Measurements from ENCODE around the gene NUSAP1. TPM values are rescaled to one million over a fixed set of nuclear protein-coding genes. Genes with fewer than 3 reads are reported as not detected.
"Not testable (repeated sequence)": the region's sequence is repeated elsewhere in the genome, so short reads cannot be mapped to it uniquely, and the experiment has no call there.

Gene NUSAP1
- total RNA-seq, 4 donors from 2014 or later, result 0.74 to 11.8 (median 3.2) TPM; not detected in 1

DNA sequence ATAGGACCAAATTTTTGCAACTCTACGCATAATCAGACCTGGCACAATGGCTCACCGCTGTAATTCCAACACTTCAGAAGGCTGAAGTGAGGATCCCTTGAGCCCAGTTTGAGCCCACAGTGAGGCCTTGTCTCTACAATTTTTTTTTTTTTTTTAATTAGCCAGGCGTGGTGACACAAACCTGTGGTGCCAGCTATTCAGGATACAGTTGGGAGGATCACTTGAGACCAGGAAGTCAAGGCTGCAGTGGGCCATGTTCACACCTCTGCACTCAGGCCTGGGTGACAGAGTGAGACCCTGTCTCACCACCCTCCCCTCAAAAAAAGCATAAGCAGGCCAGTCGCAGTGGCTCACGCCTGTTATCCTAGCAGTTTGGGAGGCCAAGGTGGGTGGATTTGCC is 25.0 kb upstream of the NUSAP1 start:
- DNase-seq (ENCODE audit: low spot score) (no peak), ATAC-seq (ENCODE audit: low FRiP score) (no peak)
- TF ChIP-seq, protein P1, sequence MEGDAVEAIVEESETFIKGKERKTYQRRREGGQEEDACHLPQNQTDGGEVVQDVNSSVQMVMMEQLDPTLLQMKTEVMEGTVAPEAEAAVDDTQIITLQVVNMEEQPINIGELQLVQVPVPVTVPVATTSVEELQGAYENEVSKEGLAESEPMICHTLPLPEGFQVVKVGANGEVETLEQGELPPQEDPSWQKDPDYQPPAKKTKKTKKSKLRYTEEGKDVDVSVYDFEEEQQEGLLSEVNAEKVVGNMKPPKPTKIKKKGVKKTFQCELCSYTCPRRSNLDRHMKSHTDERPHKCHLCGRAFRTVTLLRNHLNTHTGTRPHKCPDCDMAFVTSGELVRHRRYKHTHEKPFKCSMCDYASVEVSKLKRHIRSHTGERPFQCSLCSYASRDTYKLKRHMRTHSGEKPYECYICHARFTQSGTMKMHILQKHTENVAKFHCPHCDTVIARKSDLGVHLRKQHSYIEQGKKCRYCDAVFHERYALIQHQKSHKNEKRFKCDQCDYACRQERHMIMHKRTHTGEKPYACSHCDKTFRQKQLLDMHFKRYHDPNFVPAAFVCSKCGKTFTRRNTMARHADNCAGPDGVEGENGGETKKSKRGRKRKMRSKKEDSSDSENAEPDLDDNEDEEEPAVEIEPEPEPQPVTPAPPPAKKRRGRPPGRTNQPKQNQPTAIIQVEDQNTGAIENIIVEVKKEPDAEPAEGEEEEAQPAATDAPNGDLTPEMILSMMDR (IDR thresholded peaks at IDR 0.05), result no peak

DNA sequence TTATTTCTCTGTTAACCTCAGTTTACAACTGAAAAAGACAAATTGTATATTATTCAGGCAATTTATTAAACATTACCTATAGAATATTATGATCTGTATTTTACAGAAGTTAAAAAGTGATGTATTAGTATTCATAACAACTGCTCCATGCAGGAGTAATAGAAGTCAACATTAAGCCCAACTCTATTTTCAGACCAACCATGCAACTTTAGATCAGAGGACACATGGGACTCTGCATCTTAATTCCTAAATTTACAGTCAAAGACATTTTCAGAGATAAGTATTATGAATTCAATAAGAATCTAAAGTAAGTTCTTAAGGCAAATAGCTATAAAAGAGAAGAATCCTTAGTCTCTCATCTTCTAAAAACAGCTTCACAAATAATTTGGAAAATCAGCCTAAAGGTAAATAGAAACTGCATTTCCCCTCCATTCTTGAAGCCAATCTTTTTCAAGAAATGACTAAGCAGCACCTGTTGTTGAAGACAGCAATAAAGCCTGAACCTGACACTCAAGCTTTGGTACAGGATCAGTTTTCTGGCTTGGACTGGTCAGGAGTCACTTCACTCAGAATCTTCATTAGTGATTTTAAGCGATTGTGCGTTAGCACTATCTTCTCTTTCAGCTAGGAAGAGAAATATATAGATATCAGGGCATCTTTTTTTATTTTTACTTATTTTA is 23.3 kb upstream of the NUSAP1 start:
- DNase-seq (ENCODE audit: low spot score) (no peak), ATAC-seq (ENCODE audit: low FRiP score) (no peak)
- TF ChIP-seq, protein P1 (IDR thresholded peaks at IDR 0.05), result no peak

DNA sequence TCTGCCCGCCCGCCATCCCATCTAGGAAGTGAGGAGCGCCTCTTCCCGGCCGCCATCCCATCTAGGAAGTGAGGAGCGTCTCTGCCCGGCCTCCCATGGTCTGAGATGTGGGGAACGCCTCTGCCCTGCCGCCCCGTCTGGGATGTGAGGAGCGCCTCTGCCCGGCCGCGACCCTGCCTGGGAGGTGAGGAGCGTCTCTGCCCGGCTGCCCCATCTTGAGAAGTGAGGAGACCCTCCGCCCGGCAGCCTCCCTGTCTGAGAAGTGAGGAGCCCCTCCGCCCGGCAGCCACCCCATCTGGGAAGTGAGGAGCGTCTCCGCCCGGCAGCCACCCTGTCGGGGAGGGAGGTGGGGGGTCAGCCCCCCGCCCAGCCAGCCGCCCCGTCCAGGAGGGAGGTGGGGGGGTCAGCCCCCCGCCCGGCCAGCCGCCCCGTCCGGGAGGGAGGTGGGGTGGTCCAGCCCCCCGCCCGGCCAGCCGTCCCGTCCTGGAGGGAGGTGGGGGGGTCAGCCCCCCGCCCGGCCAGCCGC is 11.8 kb upstream of the NUSAP1 start:
- ATAC-seq (ENCODE audit: low FRiP score), result not testable (repeated sequence)

DNA sequence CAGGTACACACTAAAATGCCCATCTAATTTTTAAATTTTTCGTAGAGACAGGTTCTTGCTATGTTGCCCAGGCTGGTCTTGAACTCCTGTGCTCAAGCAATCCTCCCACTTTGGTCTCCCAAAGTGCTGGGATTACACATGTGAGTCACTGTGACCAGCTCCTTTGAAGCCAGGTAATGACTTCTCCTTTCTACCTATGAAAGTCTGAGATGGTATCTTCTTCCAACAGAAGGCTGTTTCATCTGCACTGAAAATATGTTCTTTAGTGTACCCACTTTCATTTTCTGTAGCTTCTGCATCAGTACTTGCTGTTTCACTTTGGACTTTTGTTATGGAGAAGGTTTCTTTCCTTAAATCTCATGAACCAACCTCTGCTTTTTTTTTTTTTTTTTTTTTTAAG is 9.1 kb upstream of the NUSAP1 start:
- ATAC-seq (ENCODE audit: low FRiP score) (no peak), DNase-seq (ENCODE audit: low spot score) (no peak)
- TF ChIP-seq, protein P1 (IDR thresholded peaks at IDR 0.05), result no peak

More for the DNA sequence above, 11.8 kb upstream of the NUSAP1 start:
- DNase-seq (ENCODE audit: low spot score), result not testable (repeated sequence)

DNA sequence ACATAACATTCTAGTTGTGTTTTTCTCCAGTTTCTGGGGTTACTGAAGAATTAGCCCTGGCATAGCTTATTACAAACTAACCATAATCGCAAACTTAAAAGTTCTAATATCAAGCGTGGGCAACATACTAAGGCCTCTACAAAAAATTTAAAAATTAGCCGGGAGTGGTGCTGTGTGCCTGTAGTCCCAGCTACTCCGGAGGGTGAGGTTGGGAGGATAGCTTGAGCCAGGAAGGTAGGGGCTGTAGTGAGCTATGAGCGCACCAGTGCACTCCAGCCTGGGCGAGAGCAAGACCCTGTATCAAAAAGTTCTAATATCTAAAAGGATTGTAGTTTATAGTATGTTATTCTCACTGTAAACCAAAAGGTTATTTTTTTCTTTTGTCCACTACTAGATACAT is 1.4 kb upstream of the NUSAP1 start:
- ATAC-seq (ENCODE audit: low FRiP score), result no peak
- TF ChIP-seq, protein P1 (IDR thresholded peaks at IDR 0.05), result no peak
- DNase-seq (ENCODE audit: low spot score), result no peak

DNA sequence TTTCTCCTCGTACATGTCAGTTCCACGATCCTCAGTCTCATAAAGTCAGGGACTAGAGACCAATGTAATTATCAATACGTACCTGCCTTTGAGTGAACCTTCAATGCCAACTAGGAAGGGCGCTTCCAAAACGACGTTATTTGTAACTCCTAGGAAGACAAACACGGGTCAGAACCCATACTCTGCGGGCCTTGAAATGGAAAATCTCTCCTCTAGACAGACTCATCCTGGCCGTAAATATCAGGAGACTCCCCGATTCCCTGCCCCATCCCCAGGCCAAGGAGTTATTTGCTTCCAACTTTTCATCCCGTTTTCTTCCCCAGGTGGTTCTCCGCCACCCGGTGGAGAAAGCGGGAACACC is 868 bp upstream of the NUSAP1 start:
- DNase-seq (ENCODE audit: low spot score), result peak; percentile 25
- peak; percentile 81 for ATAC-seq (ENCODE audit: low FRiP score)
- TF ChIP-seq, protein P1 (IDR thresholded peaks at IDR 0.05), result peak in 1 of 3 donors; percentile 62

DNA sequence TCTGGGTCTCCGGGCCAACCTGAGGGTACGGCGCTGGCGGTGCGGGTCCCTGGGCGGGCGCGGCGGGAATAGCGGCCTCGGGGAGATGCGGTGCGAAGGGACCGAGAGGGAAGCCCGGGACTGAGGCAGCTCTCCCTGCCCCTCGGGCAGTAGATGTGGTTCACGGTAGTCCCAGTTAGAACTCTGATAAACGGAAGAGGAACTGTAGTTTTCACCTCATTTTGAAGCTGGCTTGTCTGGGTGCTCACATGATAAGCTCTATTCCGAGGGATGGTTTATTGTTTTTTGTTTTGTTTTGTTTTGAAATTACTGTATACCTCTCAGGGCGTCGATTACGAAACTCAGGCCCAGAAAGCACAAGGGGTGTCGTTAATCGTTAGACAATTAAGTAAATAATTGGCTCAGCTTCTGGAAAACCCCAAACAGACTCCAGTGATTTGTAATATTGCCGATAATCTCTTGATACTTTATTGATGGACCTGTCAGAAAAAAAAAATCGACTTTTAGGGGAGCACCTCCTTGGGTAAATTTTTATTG is 413 bp downstream of the NUSAP1 start:
- TF ChIP-seq, protein P1 (IDR thresholded peaks at IDR 0.05), result no peak
- DNase-seq (ENCODE audit: low spot score) (no peak), ATAC-seq (ENCODE audit: low FRiP score) (peak; percentile 29)

Measured in omental fat pad (tissue), 4 donors.